Pancreas (tissue), 10 donors: Measurements from ENCODE around the gene SNX9. TPM values are rescaled to one million over a fixed set of nuclear protein-coding genes. Genes with fewer than 3 reads are reported as not detected.

Experiments used
- ATAC-seq, 4 donors: fragments of 200-7000 bp; cut with Tn5 transposase; one replicate each; pipeline versions ENCODE4 v1.8.0 to v1.9.1; 2020; ENCODE audit warnings: mild to moderate bottlenecking in 4 of 4, moderate library complexity in 4 of 4
- DNase-seq, 6 donors: peaks; one replicate each; pipeline ENCODE4 v3.0.0-alpha.2; 2020
- FAIRE-seq: peaks from 2 replicates; lab custom pipeline; 2012; peaks lifted over from hg19 to GRCh38; lab: Jason Lieb, UNC
- H3K27ac ChIP-seq, 4 donors: fragments of 200-600 bp; sonication (generic); 1 replicate in 3 of 4; 2 replicates in 1 of 4; pipeline versions ENCODE4 v1.5.0 to v1.8.0; 2020
- H3K27me3 ChIP-seq, 4 donors: fragments of 200-600 bp; one replicate each; pipeline ENCODE4 v1.8.0; 2021
- H3K36me3 ChIP-seq, 3 donors: fragments of 200-600 bp; sonication (generic) in 1 of 3; one replicate each; pipeline versions ENCODE4 v1.5.0 to v1.8.0; 2020 to 2021
- H3K4me1 ChIP-seq, 3 donors: fragments of 200-600 bp; one replicate each; pipeline ENCODE4 v1.8.0; 2021
- H3K4me3 ChIP-seq, 4 donors: fragments of 200-600 bp; sonication (generic) in 2 of 4; one replicate each; pipeline versions ENCODE4 v1.5.0 to v1.8.0; 2020 to 2021
- H3K9me3 ChIP-seq, 4 donors: fragments of 200-600 bp; one replicate each; pipeline ENCODE4 v1.8.0; 2021
- WGBS, 2 donors: extraction: QIAGEN DNeasy Blood & Tissue Kit; methylation state at CpG; one replicate each; pipeline ENCODE4 v1.1.7; 2013; 5-methylcytosine and 5-hydroxymethylcytosine counted together
- intact Hi-C, 3 donors: fragments of 100-400 bp; cut with DNase I; formaldehyde crosslinking; loops; one replicate each; pipeline versions ENCODE4 v1.11.1 to v1.14.2; 2022
- polyA plus RNA-seq, 2 donors: library from polyadenylated mRNA; stranded (reverse); fragments of 200-250 nt; gene quantifications; one replicate each; pipeline ENCODE4 v1.2.3, GENCODE V29; 2013
- total RNA-seq, 6 donors: library from RNA; stranded (reverse); fragmentation: NEBNext Ultra II Directional in 4 of 6; extraction: Animal tissue kit (Norgen Biotek cat#: 25700) in 4 of 6; gene quantifications; one replicate each; pipeline versions ENCODE4 v1.2.1 to v1.2.4, GENCODE V29; 2021 to 2023
- TF ChIP-seq, protein P1 (sequence below), 4 donors: fragments of 200-600 bp; sonication (generic) in 3 of 4; IDR thresholded peaks; one replicate each; pipeline versions ENCODE4 v1.5.0 to v1.8.0; 2021; ENCODE audit warnings: antibody characterized with exemption in 4 of 4
- donor health status: healthy with polysubstance abuse.
- donor health status: DM: no; HTN: no; CAD: no; lungs with moderate emphysema.
- donor health status: DM: no; HTN: no; CAD: no.
- donor health status: control.
- donor health status: control.
- donor health status: Bipolar disorder and iron deficiency.
- donor health status: DM: yes; HTN: yes; CAD: no.
- donor health status: DM: no; HTN: no; CAD: no.
- donor health status: DM: no; HTN: no; CAD: no.
- donor health status: DM: yes; HTN: yes; CAD: no.

Gene SNX9
- total and polyA plus RNA-seq, 8 donors = 14.2 to 27.4 (median 16.2) TPM

DNA sequence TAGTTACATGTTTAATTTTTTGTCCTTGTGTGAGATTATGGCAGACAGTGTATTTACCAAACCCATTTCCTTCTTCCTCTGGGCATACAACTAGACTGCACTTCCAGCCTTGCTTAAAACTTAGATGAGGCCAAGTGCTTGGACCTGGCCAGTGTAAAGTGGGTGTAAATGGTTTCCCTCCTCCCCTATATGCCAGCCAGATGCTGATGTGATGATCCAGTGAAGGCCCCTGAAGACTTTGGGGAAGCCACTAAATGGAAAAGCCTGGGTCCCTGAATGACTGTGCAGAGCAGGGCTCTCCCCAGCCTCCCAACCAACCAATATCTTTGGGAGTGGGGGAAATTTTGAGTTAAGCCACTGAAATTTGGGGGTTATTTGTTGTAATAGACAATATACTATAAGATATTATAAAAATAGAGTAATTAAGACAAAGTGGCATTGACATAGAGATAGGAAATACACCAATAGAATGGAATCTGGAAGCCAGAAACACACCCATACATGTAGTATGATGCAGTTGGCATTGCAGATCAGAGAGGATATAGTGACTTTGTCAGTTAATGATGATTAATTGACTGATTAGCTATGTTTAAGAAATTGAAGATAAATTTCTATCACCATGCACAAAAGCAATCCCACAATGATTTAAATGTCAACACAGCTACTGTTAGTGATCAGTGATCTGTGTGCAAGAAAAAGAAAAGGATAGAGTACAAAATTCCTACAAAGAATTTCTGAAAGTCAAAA lies 10.4 kb upstream of the SNX9 start:
- H3K4me3 ChIP-seq = no peak overlapping the region

GRCh38 chr6:157813191-157813590 lies 9.9 kb upstream of the SNX9 start:
- peak in 3 of 4 donors; percentile 47 to 77 (median 73) for ATAC-seq
- no peak for DNase-seq
- intact Hi-C loops = loop anchor here in 1 of 3 donors (5.0 kb wide), 1 partner anchor 41 kb away; no protein-coding TSS in a partner anchor
- H3K9me3 ChIP-seq = no peaks in the 10 kb centered on the region
- H3K4me3 ChIP-seq = no peak overlapping the region
- H3K27ac ChIP-seq = peak overlapping the region in 2 of 4 donors; percentile 2 to 62
- H3K27me3 ChIP-seq = no peaks in the 10 kb centered on the region
- H3K4me1 ChIP-seq = peaks cover 0 to 13% (median 0%) of the 10 kb centered on the region in 3 donors
- TF ChIP-seq, protein P1, sequence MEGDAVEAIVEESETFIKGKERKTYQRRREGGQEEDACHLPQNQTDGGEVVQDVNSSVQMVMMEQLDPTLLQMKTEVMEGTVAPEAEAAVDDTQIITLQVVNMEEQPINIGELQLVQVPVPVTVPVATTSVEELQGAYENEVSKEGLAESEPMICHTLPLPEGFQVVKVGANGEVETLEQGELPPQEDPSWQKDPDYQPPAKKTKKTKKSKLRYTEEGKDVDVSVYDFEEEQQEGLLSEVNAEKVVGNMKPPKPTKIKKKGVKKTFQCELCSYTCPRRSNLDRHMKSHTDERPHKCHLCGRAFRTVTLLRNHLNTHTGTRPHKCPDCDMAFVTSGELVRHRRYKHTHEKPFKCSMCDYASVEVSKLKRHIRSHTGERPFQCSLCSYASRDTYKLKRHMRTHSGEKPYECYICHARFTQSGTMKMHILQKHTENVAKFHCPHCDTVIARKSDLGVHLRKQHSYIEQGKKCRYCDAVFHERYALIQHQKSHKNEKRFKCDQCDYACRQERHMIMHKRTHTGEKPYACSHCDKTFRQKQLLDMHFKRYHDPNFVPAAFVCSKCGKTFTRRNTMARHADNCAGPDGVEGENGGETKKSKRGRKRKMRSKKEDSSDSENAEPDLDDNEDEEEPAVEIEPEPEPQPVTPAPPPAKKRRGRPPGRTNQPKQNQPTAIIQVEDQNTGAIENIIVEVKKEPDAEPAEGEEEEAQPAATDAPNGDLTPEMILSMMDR (IDR thresholded peaks at IDR 0.05) = no peak
- 84 to 93% methylated on average over 5 of the region's 5 CpGs for WGBS, 2 donors
- no peaks in the 10 kb centered on the region for H3K36me3 ChIP-seq
- FAIRE-seq = no peak

More for the DNA sequence above, 10.4 kb upstream of the SNX9 start:
- Histone ChIP-seq H3K4me1 (peaks cover 0 to 13% (median 0%) of the 10 kb centered on the region in 3 donors), H3K36me3 (no peaks in the 10 kb centered on the region), H3K27me3 (no peaks in the 10 kb centered on the region), H3K9me3 (no peaks in the 10 kb centered on the region), H3K27ac (peak overlapping the region in 1 of 4 donors; percentile 62)
- intact Hi-C loops = loop anchor here in 1 of 3 donors (5.0 kb wide), 1 partner anchor 40 kb away; no protein-coding TSS in a partner anchor
- FAIRE-seq (no peak), ATAC-seq (no peak), DNase-seq (no peak)
- TF ChIP-seq, protein P1 (IDR thresholded peaks at IDR 0.05) = no peak

- TF ChIP-seq, protein P1 (IDR thresholded peaks at IDR 0.05) = no peak
- 63 to 68% methylated on average over 5 of the region's 5 CpGs for WGBS, 2 donors
- no peaks in the 10 kb centered on the region for H3K27me3 ChIP-seq
- DNase-seq (no peak), FAIRE-seq (no peak), ATAC-seq (peak; percentile 74 to 86 (median 80))
- intact Hi-C loops = loop anchor here in 1 of 3 donors (5.0 kb wide), 1 partner anchor 42 kb away; no protein-coding TSS in a partner anchor
- no peak overlapping the region for H3K4me3 ChIP-seq
- H3K9me3 ChIP-seq = no peaks in the 10 kb centered on the region
- peak overlapping the region in 2 of 4 donors; percentile 33 to 62 for H3K27ac ChIP-seq
- no peaks in the 10 kb centered on the region for H3K36me3 ChIP-seq
- peaks cover 0 to 16% (median 0%) of the 10 kb centered on the region in 3 donors for H3K4me1 ChIP-seq
Observed at GRCh38 chr6:157813750-157814455, 9.1 kb upstream of the SNX9 start.

GRCh38 chr6:157814883-157815282 lies 8.2 kb upstream of the SNX9 start:
- 89 to 93% methylated on average over 4 of the region's 4 CpGs for WGBS, 2 donors
- TF ChIP-seq, protein P1 (IDR thresholded peaks at IDR 0.05) = no peak
- Histone ChIP-seq H3K27me3 (no peaks in the 10 kb centered on the region), H3K9me3 (no peaks in the 10 kb centered on the region), H3K27ac (peak overlapping the region in 1 of 4 donors; percentile 33), H3K36me3 (no peaks in the 10 kb centered on the region), H3K4me3 (no peak overlapping the region), H3K4me1 (peaks cover 0 to 20% (median 0%) of the 10 kb centered on the region in 3 donors)
- no peak for FAIRE-seq
- DNase-seq = no peak
- intact Hi-C loops = loop anchor here in 1 of 3 donors (5.0 kb wide), 1 partner anchor 43 kb away; no protein-coding TSS in a partner anchor
- ATAC-seq = no peak
